Right atrium auricular region (tissue), 2 donors: ENCODE data around the gene CHPF. TPM values are rescaled to one million over a fixed set of nuclear protein-coding genes. Genes with fewer than 3 reads are reported as not detected.

ENCODE experiments used
- DNase-seq: peaks from one replicate; pipeline ENCODE4 v3.0.0-alpha.2; 2019; ENCODE audit warnings: low spot score
- H3K27ac ChIP-seq, 2 donors: fragments of 200-600 bp; sonication (generic); 1 replicate in 1 of 2; 2 replicates in 1 of 2; pipeline ENCODE4 v1.5.1; 2016 to 2019
- H3K27me3 ChIP-seq, 2 donors: fragments of 200-600 bp; sonication (generic); one replicate each; pipeline versions ENCODE4 v1.5.1 to v1.6.0; 2017 to 2019
- H3K36me3 ChIP-seq: fragments of 200-600 bp; sonication (generic); one replicate; pipeline ENCODE4 v1.5.1; 2016
- H3K4me1 ChIP-seq, 2 donors: fragments of 200-600 bp; sonication (generic); one replicate each; pipeline versions ENCODE4 v1.5.1 to v1.6.0; 2017 to 2019
- H3K4me3 ChIP-seq, 2 donors: fragments of 200-600 bp; sonication (generic); 1 replicate in 1 of 2; 2 replicates in 1 of 2; pipeline ENCODE4 v1.5.1; 2017 to 2019; ENCODE audit warnings: mild to moderate bottlenecking in 1 of 2, moderate library complexity in 1 of 2
- H3K9me3 ChIP-seq, 2 donors: fragments of 200-600 bp; sonication (generic); one replicate each; pipeline ENCODE4 v1.5.1; 2019
- CTCF ChIP-seq, 2 donors: fragments of 200-600 bp; sonication (generic); IDR thresholded peaks; one replicate each; pipeline ENCODE4 v1.5.1; 2019; ENCODE audit warnings: antibody characterized with exemption in 2 of 2
- microRNA-seq, 2 donors: library from miRNA; unstranded; fragments of <30 nt; microRNA quantifications; one replicate each; pipeline ENCODE4, GENCODE V29; 2016 to 2017; ENCODE audit warnings: borderline number of aligned reads in 2 of 2, borderline replicate concordance in 1 of 2
- total RNA-seq, 2 donors: library from RNA; depleted of rRNA; stranded (reverse); fragments of >200 nt; gene quantifications; one replicate each; pipeline ENCODE4 v1.1.0, GENCODE V29; 2016

Gene CHPF
- total RNA-seq, 2 donors from 2014 or later: 206 to 228 TPM

- H3K36me3 ChIP-seq: peaks cover 40% of the 10 kb centered on the region
These were observed 53.4 kb downstream of the CHPF start for GRCh38 chr2:219490186-219490585.

GRCh38 chr2:219489315-219489714 is 54.3 kb downstream of the CHPF start:
- Histone ChIP-seq H3K27me3 (no peaks in the 10 kb centered on the region), H3K4me3 (no peak overlapping the region), H3K9me3 (no peaks in the 10 kb centered on the region), H3K27ac (peak overlapping the region; percentile 9 to 57), H3K4me1 (peaks cover 0 to 21% of the 10 kb centered on the region in 2 donors), H3K36me3 (peaks cover 40% of the 10 kb centered on the region)
- DNase-seq: no peak
- TF ChIP-seq CTCF (IDR thresholded peaks at IDR 0.05): no peak

More at GRCh38 chr2:219490186-219490585, 53.4 kb downstream of the CHPF start:
- Histone ChIP-seq H3K9me3 (no peaks in the 10 kb centered on the region), H3K27ac (peak overlapping the region in 1 of 2 donors; percentile 57), H3K4me1 (peaks cover 0 to 21% of the 10 kb centered on the region in 2 donors), H3K27me3 (no peaks in the 10 kb centered on the region), H3K4me3 (no peak overlapping the region)
- no peak for TF ChIP-seq CTCF (IDR thresholded peaks at IDR 0.05)
- DNase-seq: no peak

Small RNA genes lying within 50 kb of the gene (microRNA-seq; reads per million reads assigned to microRNA genes)
- 1.4 reads per million in 2 donors for gene MIR3132

Other genes with a start within 250 kb of the CHPF start
- under 1 TPM in 1 of 2 donors, not detected in 1; 0.74 TPM for gene PTPRN, start 234.4 kb downstream of the CHPF start, total RNA-seq
- not detected for gene RESP18, start 211.1 kb downstream of the CHPF start, total RNA-seq
- 10 to 100 TPM; 48.1 to 51.2 TPM for gene DNPEP, start 155.9 kb downstream of the CHPF start, total RNA-seq
- over 10,000 TPM; 12,280 to 13,654 TPM for gene DES, start 125.4 kb downstream of the CHPF start, total RNA-seq
- gene SPEG, start 109.0 kb downstream of the CHPF start, total RNA-seq: 10 to 100 TPM; 82.2 to 90.8 TPM
- gene GMPPA, start 44.9 kb downstream of the CHPF start, total RNA-seq: 10 to 100 TPM; 21.6 to 23.3 TPM
- gene ASIC4, start 29.3 kb downstream of the CHPF start, total RNA-seq: not detected
- gene TMEM198, start 219 bp upstream of the CHPF start, total RNA-seq: 1 to 10 TPM; 1.8 to 4.3 TPM
- 100 to 1,000 TPM; 150 to 157 TPM for gene OBSL1, start 27.7 kb upstream of the CHPF start, total RNA-seq
- gene INHA, start 28.5 kb upstream of the CHPF start, total RNA-seq: 10 to 100 TPM in 1 of 2 donors, 1 to 10 TPM in 1; 1.0 to 28.3 TPM
- 1 to 10 TPM; 5.5 to 6.6 TPM for gene STK11IP, start 54.0 kb upstream of the CHPF start, total RNA-seq
- 100 to 1,000 TPM; 270 to 502 TPM for gene SLC4A3, start 83.8 kb upstream of the CHPF start, total RNA-seq